LoVo (cell line): ENCODE measurements around the gene RAI2.

Experiments used
- DNase-seq: peaks from one replicate; pipeline ENCODE4 v3.0.0-alpha.2; 2016; ENCODE audit warnings: low spot score

Gene RAI2

DNA sequence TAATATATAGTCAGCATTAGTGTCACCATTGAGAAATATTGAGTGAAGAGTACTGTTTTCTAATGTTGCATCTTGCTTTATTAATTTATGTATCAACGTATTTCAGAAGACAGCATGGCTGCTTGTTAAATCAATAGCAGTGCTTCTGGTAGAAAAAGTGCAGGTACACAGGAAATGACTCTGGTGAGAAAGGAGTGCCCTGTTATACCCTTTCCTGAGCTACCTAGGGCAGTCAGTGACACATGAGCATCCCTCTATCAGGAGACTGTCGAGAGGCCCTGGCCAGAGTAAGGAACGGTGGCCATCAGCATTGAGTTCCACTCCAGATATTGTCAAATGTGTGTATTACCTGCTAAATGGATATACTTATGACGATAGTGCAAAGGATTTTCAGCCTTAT lies 81.7 kb downstream of the RAI2 start:
- DNase-seq: no peak

DNA sequence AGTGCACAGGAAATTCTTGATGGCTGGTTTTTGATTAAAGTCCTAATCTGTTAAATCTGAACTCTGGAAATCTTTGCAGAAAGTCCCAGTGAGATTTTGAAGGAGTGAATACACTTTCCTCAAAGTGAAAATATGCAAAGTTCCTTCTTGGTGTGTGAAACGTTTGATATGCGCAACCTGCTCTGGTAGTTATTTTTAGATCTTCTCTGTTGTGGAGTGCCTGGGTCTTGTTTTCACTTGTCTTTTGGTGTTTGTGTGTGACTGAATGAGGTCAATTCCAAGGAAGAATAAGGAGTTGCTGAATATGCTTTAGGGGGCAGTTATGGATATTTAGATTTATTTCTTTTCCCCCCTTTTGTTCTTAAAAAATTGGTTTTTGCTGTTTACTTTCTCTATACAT lies 82.1 kb downstream of the RAI2 start:
- no peak for DNase-seq

DNA sequence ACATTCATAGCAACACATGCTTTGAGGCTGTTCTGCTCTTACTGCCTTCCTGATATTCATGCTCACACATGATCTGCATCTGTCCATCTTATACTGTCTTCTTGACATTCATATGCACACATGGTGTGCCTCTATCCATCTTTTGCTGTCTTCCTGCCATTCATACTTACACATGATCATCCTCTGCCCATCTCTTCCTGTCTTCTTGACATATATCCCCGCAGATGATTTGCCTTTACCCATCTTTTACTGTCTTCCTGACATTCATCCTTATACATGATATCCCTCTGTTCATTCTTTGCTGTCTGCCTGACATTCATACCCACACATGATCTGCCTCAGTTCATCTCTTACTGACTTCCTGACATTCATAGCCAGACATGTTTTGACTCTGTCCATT lies 87.0 kb downstream of the RAI2 start:
- no peak for DNase-seq

DNA sequence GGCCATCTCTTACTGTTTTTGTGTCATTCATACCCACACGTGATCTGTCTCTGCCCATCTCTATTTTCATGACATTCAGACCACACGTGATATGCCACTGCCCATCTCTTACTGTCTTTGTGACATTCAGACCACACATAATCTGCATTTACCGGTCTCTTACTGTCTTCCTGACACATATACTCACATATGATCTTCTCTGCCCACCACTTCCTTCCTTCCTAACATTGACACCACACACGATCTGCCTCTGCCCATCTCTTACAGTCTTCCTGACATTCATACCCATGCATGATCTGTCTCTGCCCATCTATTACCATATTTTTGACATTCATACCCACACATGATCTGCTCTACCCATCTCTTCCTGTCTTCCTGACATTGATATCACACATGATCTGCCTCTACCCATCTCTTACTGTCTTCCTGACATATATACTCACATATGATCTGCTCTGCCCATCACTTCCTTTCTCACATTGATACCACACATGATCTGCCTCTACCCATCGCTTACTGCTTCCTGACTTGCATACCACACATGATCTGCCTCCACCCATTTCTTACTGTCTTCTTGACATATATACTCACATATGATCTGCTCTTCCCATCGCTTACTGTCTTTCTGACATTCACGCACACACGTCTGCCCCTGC lies 87.7 kb downstream of the RAI2 start:
- no peak for DNase-seq

DNA sequence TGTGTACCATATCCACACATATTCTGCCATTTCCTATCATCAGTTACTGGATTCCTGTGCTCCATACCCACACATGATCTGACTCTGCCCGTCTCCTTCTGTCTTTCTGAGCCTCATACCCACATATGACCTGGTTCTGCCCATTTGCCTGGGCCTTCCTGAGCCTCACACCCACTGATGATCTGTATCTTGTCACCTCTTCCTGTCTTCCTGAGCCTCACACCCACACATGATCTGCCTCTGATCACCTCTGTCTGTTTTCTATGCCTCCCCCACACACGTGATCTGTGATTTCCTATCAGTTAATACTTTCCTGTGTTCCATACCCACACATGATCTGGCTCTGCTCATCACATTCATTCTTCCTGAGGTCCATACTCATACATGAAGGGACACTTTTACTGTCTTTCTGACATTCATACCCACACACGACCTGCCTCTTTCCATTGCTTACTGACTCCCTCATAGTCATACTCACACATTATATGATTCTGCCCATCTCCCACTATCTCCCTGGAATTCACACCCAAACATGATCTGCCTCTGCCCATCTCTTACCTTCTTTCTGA lies 91.3 kb downstream of the RAI2 start:
- no peak for DNase-seq

DNA sequence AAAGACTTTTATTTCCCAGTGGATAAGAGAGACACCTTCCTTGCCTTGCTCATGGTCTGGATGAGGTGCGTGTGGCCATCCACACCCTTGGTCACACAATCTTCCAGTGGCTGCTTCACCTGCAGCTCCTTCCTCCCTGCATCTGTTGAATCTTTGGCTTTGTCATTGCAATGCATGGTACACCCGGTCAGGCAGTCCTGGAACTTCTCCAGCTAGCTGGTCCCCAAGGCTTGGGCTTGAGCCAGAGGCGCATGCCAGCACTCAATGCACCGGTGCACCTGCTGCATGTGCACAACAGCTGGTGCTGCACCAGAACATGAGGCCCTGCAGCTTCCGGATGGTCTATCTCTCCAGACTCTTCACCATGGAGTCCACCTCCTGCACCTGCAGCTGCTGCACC lies 92.1 kb downstream of the RAI2 start:
- no peak for DNase-seq

DNA sequence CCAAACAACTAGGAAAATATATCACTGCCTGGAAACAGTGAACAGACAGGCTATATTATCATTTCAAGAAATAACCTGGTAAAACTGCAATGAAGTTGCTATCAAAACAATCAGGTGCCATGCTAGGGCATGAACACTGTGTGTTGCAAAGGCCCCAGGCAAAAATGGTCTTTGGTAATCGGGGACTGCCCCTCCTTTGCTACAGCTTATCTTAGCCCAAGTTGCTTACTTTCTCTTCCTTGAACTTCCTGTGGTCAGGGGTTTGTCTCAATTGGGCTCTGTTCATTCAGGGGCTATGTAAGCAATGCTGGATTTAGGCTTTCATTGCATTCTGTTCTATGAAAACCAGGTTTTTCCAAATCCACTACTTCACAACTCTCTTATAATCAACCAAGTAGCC lies 93.4 kb downstream of the RAI2 start:
- no peak for DNase-seq

DNA sequence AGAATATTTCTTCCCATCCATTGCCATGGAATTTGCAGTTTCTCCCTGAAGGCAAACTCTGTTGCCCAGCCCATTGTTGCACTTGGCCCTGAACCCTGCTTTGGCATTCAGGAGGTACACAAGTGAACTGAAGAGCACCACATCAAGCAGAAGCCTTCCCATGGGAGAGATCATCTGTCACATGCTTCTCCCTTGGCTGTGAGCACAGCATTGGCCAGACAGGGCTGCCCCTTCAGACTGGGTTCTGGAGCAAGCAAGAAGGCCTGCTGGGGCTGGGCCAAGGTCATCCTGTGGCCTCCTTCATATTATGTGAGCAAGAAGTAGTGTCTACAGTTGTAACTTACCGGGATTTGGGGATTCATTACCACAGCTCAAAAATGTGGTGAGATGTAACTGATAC lies 101.1 kb downstream of the RAI2 start:
- no peak for DNase-seq

DNA sequence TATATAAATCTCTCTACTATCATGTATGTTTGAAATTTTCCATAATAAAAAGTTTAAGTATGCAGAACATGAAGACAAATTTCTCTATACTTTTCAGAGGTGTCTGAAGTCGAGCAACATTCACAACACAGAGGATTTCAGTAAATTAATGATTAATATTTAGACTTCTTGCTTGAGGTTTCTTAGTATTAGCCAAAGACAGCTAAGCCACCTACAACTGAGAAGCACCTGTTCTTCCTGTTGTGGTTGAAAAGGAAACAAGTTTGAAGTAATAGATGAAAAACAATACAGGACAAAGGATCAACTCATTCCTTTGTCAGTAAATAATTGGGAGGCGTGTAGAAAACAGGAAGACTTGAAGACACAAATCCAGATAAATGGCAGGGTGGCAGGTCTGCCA lies 102.7 kb downstream of the RAI2 start:
- DNase-seq: no peak

DNA sequence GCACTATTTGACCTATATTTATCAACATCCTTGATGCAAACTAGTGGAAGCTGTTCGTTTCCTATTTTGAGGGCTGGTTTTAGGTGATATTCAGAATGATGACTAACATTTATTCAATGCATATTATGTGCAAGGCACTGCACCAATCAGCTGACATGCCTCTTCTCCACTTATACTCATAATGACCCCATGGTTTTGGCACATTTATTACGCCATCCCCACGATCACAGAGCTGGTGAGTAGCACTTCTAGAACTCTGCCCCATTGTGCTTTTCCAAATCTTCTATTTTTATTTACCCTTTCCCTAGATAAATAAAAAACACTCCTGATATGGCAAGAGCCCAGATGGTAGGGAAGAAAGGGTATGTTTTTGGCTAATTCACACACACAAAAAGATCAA lies 110.7 kb downstream of the RAI2 start:
- DNase-seq: no peak
